ENCODE data around the gene NDUFS6.
"Not testable (repeated sequence)": the region's sequence is repeated elsewhere in the genome, so short reads cannot be mapped to it uniquely, and the experiment has no call there.

NDUFS6 gene

GRCh38 chr5:1834022-1834551 is 32.9 kb downstream of the NDUFS6 start:
- no peak for DNase-seq (ENCODE audit: low spot score)

- no peak for DNase-seq (ENCODE audit: low spot score)
Measured at GRCh38 chr5:1834721-1835429, 33.7 kb downstream of the NDUFS6 start.

- DNase-seq (ENCODE audit: low spot score), result no peak
Measured at GRCh38 chr5:1835431-1835830, 34.2 kb downstream of the NDUFS6 start.

- no peak for DNase-seq (ENCODE audit: low spot score)
Measured at GRCh38 chr5:1836176-1836890, 35.1 kb downstream of the NDUFS6 start.

- no peak for DNase-seq (ENCODE audit: low spot score)
Measured at GRCh38 chr5:1836891-1837880, 36.0 kb downstream of the NDUFS6 start.

- no peak for DNase-seq (ENCODE audit: low spot score)
Measured at GRCh38 chr5:1838013-1838412, 36.8 kb downstream of the NDUFS6 start.

GRCh38 chr5:1840071-1840547 is 38.9 kb downstream of the NDUFS6 start:
- DNase-seq (ENCODE audit: low spot score), result no peak

- no peak for DNase-seq (ENCODE audit: low spot score)
Measured at GRCh38 chr5:1840741-1841521, 39.7 kb downstream of the NDUFS6 start.

- no peak for DNase-seq (ENCODE audit: low spot score)
Measured at GRCh38 chr5:1842004-1842819, 41.0 kb downstream of the NDUFS6 start.

- DNase-seq (ENCODE audit: low spot score), result not testable (repeated sequence)
Measured at GRCh38 chr5:1843761-1844160, 42.6 kb downstream of the NDUFS6 start.

GRCh38 chr5:1844708-1845436 is 43.7 kb downstream of the NDUFS6 start:
- no peak for DNase-seq (ENCODE audit: low spot score)

- no peak for DNase-seq (ENCODE audit: low spot score)
Measured at GRCh38 chr5:1845696-1846095, 44.5 kb downstream of the NDUFS6 start.

- no peak for DNase-seq (ENCODE audit: low spot score)
Measured at GRCh38 chr5:1846583-1846982, 45.4 kb downstream of the NDUFS6 start.

GRCh38 chr5:1847056-1847455 is 45.8 kb downstream of the NDUFS6 start:
- no peak for DNase-seq (ENCODE audit: low spot score)

- DNase-seq (ENCODE audit: low spot score), result no peak
Measured at GRCh38 chr5:1847611-1848010, 46.4 kb downstream of the NDUFS6 start.

- DNase-seq (ENCODE audit: low spot score), result no peak
Measured at GRCh38 chr5:1850324-1851154, 49.3 kb downstream of the NDUFS6 start.

GRCh38 chr5:1851290-1851934 is 50.2 kb downstream of the NDUFS6 start:
- DNase-seq (ENCODE audit: low spot score), result no peak

GRCh38 chr5:1852324-1852947 is 51.2 kb downstream of the NDUFS6 start:
- DNase-seq (ENCODE audit: low spot score), result no peak
